ENCODE measurements around the gene FMO5.
A peak's percentile ranks its signal among the peaks of the same experiment; 100 is the strongest.
"Not testable (repeated sequence)": the region's sequence is repeated elsewhere in the genome, so short reads cannot be mapped to it uniquely, and the experiment has no call there.

Gene FMO5

GRCh38 chr1:147225193-147225730 is at the start of gene FMO5:
Gene FMO5, minus strand, starts transcription at chr1:147225339. Its CDS starts 310 bp downstream, at chr1:147225029.
- peak; percentile 26 for DNase-seq (ENCODE audit: low read depth)

- no peak for DNase-seq (ENCODE audit: low read depth)
Measured at GRCh38 chr1:147273409-147274336, 48.5 kb upstream of the FMO5 start.

- DNase-seq (ENCODE audit: low read depth): no peak
Measured at GRCh38 chr1:147272042-147272441, 46.9 kb upstream of the FMO5 start.

GRCh38 chr1:147270721-147271120 is 45.6 kb upstream of the FMO5 start:
- no peak for DNase-seq (ENCODE audit: low read depth)

- DNase-seq (ENCODE audit: low read depth): no peak
Measured at GRCh38 chr1:147267711-147268110, 42.6 kb upstream of the FMO5 start.

- no peak for DNase-seq (ENCODE audit: low read depth)
Measured at GRCh38 chr1:147266381-147266780, 41.2 kb upstream of the FMO5 start.

- DNase-seq (ENCODE audit: low read depth): no peak
Measured at GRCh38 chr1:147264158-147264768, 39.1 kb upstream of the FMO5 start.

- no peak for DNase-seq (ENCODE audit: low read depth)
Measured at GRCh38 chr1:147260956-147261355, 35.8 kb upstream of the FMO5 start.

GRCh38 chr1:147252540-147252939 is 27.4 kb upstream of the FMO5 start:
- DNase-seq (ENCODE audit: low read depth): no peak

GRCh38 chr1:147247656-147248238 is 22.6 kb upstream of the FMO5 start:
- DNase-seq (ENCODE audit: low read depth): no peak

GRCh38 chr1:147246910-147247655 is 21.9 kb upstream of the FMO5 start:
- no peak for DNase-seq (ENCODE audit: low read depth)

- no peak for DNase-seq (ENCODE audit: low read depth)
Measured at GRCh38 chr1:147246044-147246690, 21.0 kb upstream of the FMO5 start.

- DNase-seq (ENCODE audit: low read depth): no peak
Measured at GRCh38 chr1:147245586-147246021, 20.5 kb upstream of the FMO5 start.

GRCh38 chr1:147245129-147245528 is 20.0 kb upstream of the FMO5 start:
- no peak for DNase-seq (ENCODE audit: low read depth)

- no peak for DNase-seq (ENCODE audit: low read depth)
Measured at GRCh38 chr1:147243841-147244240, 18.7 kb upstream of the FMO5 start.

- no peak for DNase-seq (ENCODE audit: low read depth)
Measured at GRCh38 chr1:147243228-147243685, 18.1 kb upstream of the FMO5 start.

GRCh38 chr1:147242449-147243227 is 17.5 kb upstream of the FMO5 start, which contains the start of gene CHD1L:
Gene CHD1L, plus strand, starts transcription at chr1:147242684. Its CDS starts 20 bp downstream, at chr1:147242704.
- peak; percentile 89 for DNase-seq (ENCODE audit: low read depth)

- DNase-seq (ENCODE audit: low read depth): no peak
Measured at GRCh38 chr1:147241934-147242448, 16.9 kb upstream of the FMO5 start.

- not testable (repeated sequence) for DNase-seq (ENCODE audit: low read depth)
Measured at GRCh38 chr1:147240131-147240721, 15.1 kb upstream of the FMO5 start.
